Smooth muscle cell (in vitro differentiated cells): ENCODE measurements around the gene SIRT3. TPM values are rescaled to one million over a fixed set of nuclear protein-coding genes. Genes with fewer than 3 reads are reported as not detected.

Source experiments
- DNase-seq: peaks from one replicate; lab custom pipeline; 2025; ENCODE audit not compliant: unreplicated experiment; lab: John Stamatoyannopoulos, UW
- H2AFZ ChIP-seq: fragments of 200-600 bp; sonication (generic); 2 replicates; pipeline ENCODE4 v1.6.0; 2016; ENCODE audit warnings: antibody characterized with exemption, low read depth, mild to moderate bottlenecking
- H3F3A ChIP-seq: fragments of 200-600 bp; sonication (generic); 2 replicates; pipeline ENCODE4 v1.6.0; 2017; ENCODE audit warnings: antibody characterized with exemption, low read depth
- H3K27ac ChIP-seq: fragments of 200-600 bp; sonication (generic); 2 replicates; pipeline ENCODE4 v1.5.1; 2016; ENCODE audit warnings: low read depth, mild to moderate bottlenecking
- H3K27me3 ChIP-seq: fragments of 200-600 bp; sonication (generic); 2 replicates; pipeline ENCODE4 v1.6.1; 2016; ENCODE audit warnings: low read depth, mild to moderate bottlenecking
- H3K36me3 ChIP-seq: fragments of 200-600 bp; sonication (generic); 2 replicates; pipeline ENCODE4 v1.5.1; 2016; ENCODE audit warnings: low read depth
- H3K4me1 ChIP-seq: fragments of 200-600 bp; sonication (generic); 2 replicates; pipeline ENCODE4 v1.5.1; 2016; ENCODE audit warnings: low read depth
- H3K4me2 ChIP-seq: fragments of 200-600 bp; sonication (generic); 2 replicates; pipeline ENCODE4 v1.6.0; 2016; ENCODE audit warnings: mild to moderate bottlenecking
- H3K4me3 ChIP-seq: fragments of 200-600 bp; sonication (generic); 2 replicates; pipeline ENCODE4 v1.5.1; 2016; ENCODE audit warnings: mild to moderate bottlenecking
- H3K79me2 ChIP-seq: fragments of 200-600 bp; sonication (generic); 2 replicates; pipeline ENCODE4 v1.6.0; 2016; ENCODE audit warnings: low read depth, mild to moderate bottlenecking
- H3K9ac ChIP-seq: fragments of 200-600 bp; sonication (generic); 2 replicates; pipeline ENCODE4 v1.6.0; 2016; ENCODE audit warnings: low read depth
- H3K9me3 ChIP-seq: fragments of 200-600 bp; sonication (generic); replicated peaks from 2 replicates; pipeline ENCODE4 v1.5.1; 2016; ENCODE audit warnings: low read depth
- H4K20me1 ChIP-seq: fragments of 200-600 bp; sonication (generic); 2 replicates; pipeline ENCODE4 v1.6.0; 2016; ENCODE audit warnings: low read depth
- CTCF ChIP-seq: fragments of 200-600 bp; sonication (generic); IDR thresholded peaks from 2 replicates; pipeline ENCODE4 v1.5.1; 2017; ENCODE audit warnings: borderline replicate concordance, mild to moderate bottlenecking, antibody characterized with exemption; ENCODE audit not compliant: insufficient read depth, poor library complexity, severe bottlenecking
- WGBS: methylation state at CpG from one replicate; pipeline ENCODE4 v1.1.7; 2016; ENCODE audit warnings: low lambda C conversion rate; 5-methylcytosine and 5-hydroxymethylcytosine counted together
- polyA plus RNA-seq: library from polyadenylated mRNA; unstranded; fragments of >200 nt; fragmentation: Nextera tagmentation; extraction: Ambion mirVana; gene quantifications from 2 replicates; pipeline ENCODE4 v1.2.1, GENCODE V29; 2016
- total RNA-seq: library from RNA; depleted of rRNA; stranded (reverse); fragments of >200 nt; gene quantifications from 2 replicates; pipeline ENCODE4 v1.2.3, GENCODE V29; 2014

Gene SIRT3
- total and polyA plus RNA-seq, 2 experiments from 2014 or later, result 13.0 to 19.8 TPM

GRCh38 chr11:218815-219593, 17.1 kb downstream of the SIRT3 start:
- Histone ChIP-seq H3K79me2 (no peaks in the 10 kb centered on the region), H2AFZ (no peak overlapping the region), H3K9ac (no peak overlapping the region), H3F3A (peaks cover 19% of the 10 kb centered on the region), H3K27ac (no peak overlapping the region), H3K9me3 (no peaks in the 10 kb centered on the region), H3K27me3 (no peaks in the 10 kb centered on the region), H3K4me2 (no peak overlapping the region), H3K4me1 (no peaks in the 10 kb centered on the region), H3K36me3 (no peaks in the 10 kb centered on the region), H3K4me3 (no peak overlapping the region), H4K20me1 (no peaks in the 10 kb centered on the region)
- DNase-seq, result no peak
- no peak for TF ChIP-seq CTCF
- 90% methylated on average over 29 of the region's 29 CpGs for WGBS

DNA sequence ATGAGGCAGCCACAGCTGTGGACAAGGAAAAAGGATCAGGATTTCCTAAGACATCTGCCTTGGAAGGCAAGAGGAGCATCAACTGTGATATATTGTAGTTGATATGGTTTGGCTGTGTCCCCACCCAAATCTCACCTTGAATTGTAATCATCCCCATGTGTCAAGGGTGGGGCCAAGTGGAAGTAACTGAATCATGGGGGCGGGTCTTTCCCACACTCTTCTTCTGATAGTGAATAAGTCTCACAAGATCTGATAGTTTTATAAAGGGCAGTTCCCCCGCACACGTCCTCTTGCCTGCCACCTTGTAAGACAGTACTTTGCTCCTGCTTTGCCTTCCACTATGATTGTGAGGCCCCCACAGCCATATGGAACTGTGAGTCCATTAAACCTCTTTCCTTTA, 18.4 kb downstream of the SIRT3 start:
- H3K27ac ChIP-seq, result no peak overlapping the region
- H3K27me3 ChIP-seq, result no peaks in the 10 kb centered on the region
- no peak for TF ChIP-seq CTCF
- no peaks in the 10 kb centered on the region for H3K36me3 ChIP-seq
- 98% methylated on average over 3 of the region's 3 CpGs for WGBS
- H2AFZ ChIP-seq, result no peak overlapping the region
- peaks cover 8% of the 10 kb centered on the region for H4K20me1 ChIP-seq
- H3K9ac ChIP-seq, result no peak overlapping the region
- no peaks in the 10 kb centered on the region for H3K4me1 ChIP-seq
- no peaks in the 10 kb centered on the region for H3K79me2 ChIP-seq
- no peak overlapping the region for H3K4me2 ChIP-seq
- H3K9me3 ChIP-seq, result no peaks in the 10 kb centered on the region
- H3F3A ChIP-seq, result peaks cover 27% of the 10 kb centered on the region
- no peak for DNase-seq
- H3K4me3 ChIP-seq, result no peak overlapping the region

DNA sequence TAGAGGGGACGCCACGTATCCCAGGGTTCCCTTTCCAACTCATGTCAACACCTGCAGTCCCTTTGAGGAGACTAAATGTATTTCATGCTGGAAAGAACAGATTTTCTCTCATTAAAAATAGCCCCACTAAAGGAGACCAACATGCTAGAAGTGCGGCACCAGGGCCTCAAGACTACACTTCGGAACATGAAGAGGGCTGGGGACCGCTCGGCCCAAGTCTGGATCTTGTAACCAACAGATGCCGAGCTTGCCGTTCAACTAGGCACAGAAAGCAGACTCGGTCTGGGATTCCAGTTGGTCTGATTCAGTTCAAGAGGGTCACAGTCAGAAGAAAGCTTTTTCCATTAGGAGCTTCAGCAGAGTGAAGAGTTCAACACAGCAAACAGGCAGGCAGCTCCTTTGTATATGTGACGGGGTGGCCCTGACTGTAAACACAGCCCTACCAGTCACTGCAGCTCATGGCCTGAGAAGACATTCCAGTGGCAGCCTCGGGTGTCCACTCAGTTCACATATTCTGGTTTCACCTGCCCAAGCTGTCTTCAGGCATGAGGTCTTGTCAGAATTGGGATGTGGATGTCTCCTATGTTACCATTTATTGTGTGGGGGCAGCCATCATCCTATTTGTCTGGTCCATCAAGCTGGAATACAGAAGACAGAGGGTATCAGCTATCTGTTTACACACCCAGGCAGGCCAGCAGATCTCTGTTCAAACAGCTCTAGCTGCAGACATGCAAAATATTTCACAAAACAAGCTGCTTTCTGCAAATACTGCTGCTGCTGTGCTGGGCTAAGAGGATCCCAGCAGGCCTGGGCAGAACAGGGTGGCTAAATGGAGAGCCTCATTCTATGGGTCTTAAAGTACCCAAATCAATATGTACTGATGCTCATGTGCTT, 19.8 kb downstream of the SIRT3 start:
- no peak for DNase-seq
- Histone ChIP-seq H3K4me1 (no peaks in the 10 kb centered on the region), H2AFZ (no peak overlapping the region), H3F3A (peaks cover 34% of the 10 kb centered on the region), H3K36me3 (no peaks in the 10 kb centered on the region), H3K9me3 (no peaks in the 10 kb centered on the region), H3K4me3 (no peak overlapping the region), H3K27me3 (no peaks in the 10 kb centered on the region), H4K20me1 (peaks cover 19% of the 10 kb centered on the region), H3K27ac (peak overlapping the region; percentile 9), H3K79me2 (peaks cover 3% of the 10 kb centered on the region), H3K9ac (no peak overlapping the region), H3K4me2 (no peak overlapping the region)
- 91% methylated on average over 11 of the region's 11 CpGs for WGBS
- TF ChIP-seq CTCF, result no peak
